DOHH2 (cell line): ENCODE data around the gene AP4E1.

ENCODE experiments used
- H3F3A ChIP-seq: fragments of 200-600 bp; sonication (generic), shearing (Covaris generic); 2 replicates; pipeline ENCODE4 v1.6.0; 2016; ENCODE audit warnings: antibody characterized with exemption, mild to moderate bottlenecking; ENCODE audit not compliant: control insufficient read depth, insufficient read depth
- H3K27ac ChIP-seq: fragments of 200-600 bp; sonication (generic); 2 replicates; pipeline ENCODE4 v1.5.1; 2014; ENCODE audit warnings: low read depth, mild to moderate bottlenecking, low read length, moderate library complexity
- H3K27me3 ChIP-seq: fragments of 200-600 bp; sonication (generic); 2 replicates; pipeline ENCODE4 v1.6.1; 2014; ENCODE audit warnings: mild to moderate bottlenecking, low read length, mixed read lengths; ENCODE audit not compliant: control insufficient read depth
- H3K36me3 ChIP-seq: fragments of 200-600 bp; sonication (generic); 2 replicates; pipeline ENCODE4 v1.6.1; 2014; ENCODE audit warnings: mild to moderate bottlenecking, low read length, moderate library complexity, mixed read lengths; ENCODE audit not compliant: control insufficient read depth
- H3K4me1 ChIP-seq: fragments of 200-600 bp; sonication (generic); 2 replicates; pipeline ENCODE4 v1.6.1; 2014; ENCODE audit warnings: mild to moderate bottlenecking, low read length, mixed read lengths; ENCODE audit not compliant: control insufficient read depth
- H3K4me2 ChIP-seq: fragments of 200-600 bp; sonication (generic); 2 replicates; pipeline ENCODE4 v1.6.0; 2014; ENCODE audit warnings: mild to moderate bottlenecking, low read length, moderate library complexity
- H3K4me3 ChIP-seq: fragments of 200-600 bp; sonication (generic); 2 replicates; pipeline ENCODE4 v1.5.1; 2014; ENCODE audit warnings: mild to moderate bottlenecking, low read length, mixed read lengths
- H3K79me2 ChIP-seq: fragments of 200-600 bp; sonication (generic); 2 replicates; pipeline ENCODE4 v1.6.1; 2014; ENCODE audit warnings: mild to moderate bottlenecking, low read length, mixed read lengths; ENCODE audit not compliant: control insufficient read depth
- H3K9me2 ChIP-seq: fragments of 200-600 bp; sonication (generic); replicated peaks from 2 replicates; pipeline ENCODE4 v1.6.1; 2014; ENCODE audit warnings: mild to moderate bottlenecking, low read length, mixed read lengths; ENCODE audit not compliant: control insufficient read depth
- H3K9me3 ChIP-seq: fragments of 200-600 bp; sonication (generic); 2 replicates; pipeline ENCODE4 v1.6.1; 2014; ENCODE audit warnings: antibody characterized with exemption, low read length, mixed read lengths; ENCODE audit not compliant: control insufficient read depth, insufficient read depth
- H4K20me1 ChIP-seq: fragments of 200-600 bp; sonication (generic); 2 replicates; pipeline ENCODE4 v1.6.0; 2014; ENCODE audit warnings: low read depth, mild to moderate bottlenecking, antibody characterized with exemption, low read length, moderate library complexity; ENCODE audit not compliant: control insufficient read depth, insufficient read depth
- CTCF ChIP-seq: fragments of 200-600 bp; sonication (generic); IDR thresholded peaks from one replicate; pipeline ENCODE4 v1.5.1; 2014; ENCODE audit warnings: antibody characterized with exemption, mild to moderate bottlenecking, low read depth, low read length; ENCODE audit not compliant: poor library complexity, severe bottlenecking
- EZH2phosphoT487 ChIP-seq: fragments of 200-600 bp; sonication (generic); IDR thresholded peaks from 2 replicates; pipeline ENCODE4 v1.6.1; 2017; ENCODE audit warnings: borderline replicate concordance, mild to moderate bottlenecking, antibody characterized with exemption, low read length, moderate library complexity, mixed read lengths

AP4E1 gene

GRCh38 chr15:50971542-50971941 is 63.1 kb downstream of the AP4E1 start:
- Histone ChIP-seq H3K9me3 (peaks cover 5% of the 10 kb centered on the region; the same call in 1 of the 2 replicates), H3K79me2 (no peaks in the 10 kb centered on the region; the same call in 1 of the 2 replicates), H3K36me3 (peaks cover 58% of the 10 kb centered on the region), H3K4me3 (no peak overlapping the region), H3K27ac (no peak overlapping the region), H3K27me3 (no peaks in the 10 kb centered on the region), H3F3A (no peaks in the 10 kb centered on the region), H3K9me2 (no peaks in the 10 kb centered on the region), H3K4me1 (no peaks in the 10 kb centered on the region), H3K4me2 (no peak overlapping the region), H4K20me1 (no peaks in the 10 kb centered on the region)
- TF ChIP-seq EZH2phosphoT487 (no peak), CTCF (no peak)

GRCh38 chr15:50973605-50974004 is 65.1 kb downstream of the AP4E1 start:
- Histone ChIP-seq H3K27me3 (no peaks in the 10 kb centered on the region), H3F3A (no peaks in the 10 kb centered on the region), H3K36me3 (peaks cover 57% of the 10 kb centered on the region), H3K4me3 (no peak overlapping the region), H3K4me2 (no peak overlapping the region), H3K79me2 (no peaks in the 10 kb centered on the region; the same call in 1 of the 2 replicates), H4K20me1 (no peaks in the 10 kb centered on the region), H3K4me1 (no peaks in the 10 kb centered on the region), H3K27ac (no peak overlapping the region), H3K9me2 (no peaks in the 10 kb centered on the region), H3K9me3 (peaks cover 5% of the 10 kb centered on the region; the same call in 1 of the 2 replicates)
- TF ChIP-seq CTCF (no peak), EZH2phosphoT487 (no peak)

- H3K36me3 ChIP-seq: peaks cover 54% of the 10 kb centered on the region
Observed at GRCh38 chr15:50977162-50977561, 68.7 kb downstream of the AP4E1 start.

More at GRCh38 chr15:50977162-50977561, 68.7 kb downstream of the AP4E1 start:
- Histone ChIP-seq H3K4me3 (no peak overlapping the region), H3K27me3 (no peaks in the 10 kb centered on the region), H3K79me2 (no peaks in the 10 kb centered on the region; the same call in 1 of the 2 replicates), H3K27ac (no peak overlapping the region), H3K4me1 (no peaks in the 10 kb centered on the region), H3K9me2 (no peaks in the 10 kb centered on the region), H3K4me2 (no peak overlapping the region), H3F3A (no peaks in the 10 kb centered on the region), H3K9me3 (0 out of 2 replicates have a peak, but pooled peaks cover 3% of the 10 kb centered on the region), H4K20me1 (no peaks in the 10 kb centered on the region)
- no peak for TF ChIP-seq EZH2phosphoT487
- no peak for TF ChIP-seq CTCF
